HG03442 (cell line): Measurements from ENCODE around the gene CCDC6.
A peak's percentile ranks its signal among the peaks of the same experiment; 100 is the strongest.
"Not testable (repeated sequence)": the region's sequence is repeated elsewhere in the genome, so short reads cannot be mapped to it uniquely, and the experiment has no call there.

Source experiments
- ATAC-seq: cut with Tn5 transposase; IDR thresholded peaks from one replicate; pipeline ENCODE4 v1.9.1; 2021; ENCODE audit warnings: mild to moderate bottlenecking, moderate library complexity; ENCODE audit not compliant: unreplicated experiment

Gene CCDC6

DNA sequence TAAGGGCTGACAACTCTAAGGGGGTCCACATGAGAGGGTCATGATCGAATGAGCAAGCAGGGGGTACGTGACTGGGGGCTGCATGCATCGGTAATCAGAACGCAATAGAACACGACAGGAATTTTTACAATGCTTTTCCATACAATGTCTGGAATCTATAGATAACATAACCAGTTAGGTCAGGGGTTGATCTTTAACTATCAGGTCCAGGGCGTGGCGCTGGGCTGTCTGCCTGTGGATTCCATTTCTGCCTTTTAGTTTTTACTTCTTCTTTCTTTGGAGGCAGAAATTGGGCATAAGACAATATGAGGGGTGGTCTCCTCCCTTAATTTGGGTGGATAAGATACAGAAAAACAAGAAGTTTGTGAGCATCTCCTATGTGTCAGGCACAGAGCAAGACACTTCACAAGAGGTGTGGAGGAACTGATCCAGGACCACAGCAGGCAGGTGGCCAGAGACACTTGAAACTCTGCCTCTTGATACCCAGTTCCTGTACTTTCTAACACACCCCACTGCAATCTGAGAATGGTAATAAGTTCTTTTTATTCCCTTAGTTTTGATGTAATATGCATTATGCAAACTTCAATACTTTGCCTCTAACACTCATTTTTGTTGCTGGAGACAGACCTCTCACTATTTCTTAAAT, 135.1 kb downstream of the CCDC6 start:
- ATAC-seq: no peak

DNA sequence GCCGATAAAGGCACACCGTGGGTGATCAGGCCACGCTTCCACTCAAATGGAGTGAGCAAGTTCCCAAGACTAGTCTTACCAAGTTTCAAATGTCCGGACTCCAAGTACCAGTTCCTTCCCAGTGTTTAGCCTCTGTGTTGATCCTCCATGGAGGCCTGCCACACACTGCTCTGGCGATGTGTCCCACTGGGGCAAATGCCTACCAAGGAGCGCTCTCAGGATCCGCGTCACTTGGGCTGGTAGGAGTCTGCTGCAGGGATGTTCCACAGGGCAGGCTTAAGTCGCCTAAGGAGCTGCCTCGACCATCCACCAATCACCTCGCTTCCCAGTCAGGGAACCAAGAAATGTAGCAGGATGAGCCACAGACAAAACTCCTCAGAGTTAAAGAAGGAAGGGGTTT, 135.7 kb downstream of the CCDC6 start:
- no peak for ATAC-seq

DNA sequence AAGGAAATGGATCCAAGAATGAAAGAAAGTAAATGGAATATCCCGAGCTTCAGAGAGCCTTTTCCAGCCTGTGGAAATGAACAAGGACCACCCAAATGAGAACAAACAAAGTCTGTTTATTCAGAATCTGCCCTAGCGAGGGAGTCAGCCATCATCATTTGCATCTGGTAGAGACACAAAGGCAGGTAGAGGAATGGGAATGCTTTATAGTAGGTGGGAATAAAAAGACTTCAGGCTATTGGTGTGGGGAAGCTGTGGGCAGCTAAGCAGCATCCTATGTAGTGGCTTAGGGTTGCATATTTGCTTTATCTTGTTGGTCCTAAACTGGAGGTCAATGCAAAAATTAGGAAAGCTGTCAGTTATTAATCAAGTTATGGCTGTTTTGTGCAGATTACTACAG, 143.9 kb downstream of the CCDC6 start:
- ATAC-seq: no peak

DNA sequence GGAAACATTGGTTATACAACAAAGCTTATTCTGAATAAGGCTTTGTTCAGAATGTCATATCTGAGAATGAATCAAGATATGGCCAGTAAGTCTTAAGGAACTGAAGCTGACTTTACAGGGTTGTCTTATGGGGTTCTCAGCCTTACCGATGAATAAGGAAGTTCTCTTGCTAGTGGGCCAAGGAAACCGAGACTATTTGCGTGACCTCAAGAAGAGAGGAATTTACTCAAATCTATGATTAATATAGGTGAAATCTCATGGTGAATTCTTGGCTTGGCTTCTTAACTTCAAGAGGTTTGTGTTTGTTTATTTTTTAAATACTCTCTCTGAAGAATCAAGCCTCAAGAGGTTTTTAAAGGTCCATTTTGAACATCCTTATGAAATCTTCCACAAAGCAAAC, 148.4 kb downstream of the CCDC6 start:
- ATAC-seq: no peak

DNA sequence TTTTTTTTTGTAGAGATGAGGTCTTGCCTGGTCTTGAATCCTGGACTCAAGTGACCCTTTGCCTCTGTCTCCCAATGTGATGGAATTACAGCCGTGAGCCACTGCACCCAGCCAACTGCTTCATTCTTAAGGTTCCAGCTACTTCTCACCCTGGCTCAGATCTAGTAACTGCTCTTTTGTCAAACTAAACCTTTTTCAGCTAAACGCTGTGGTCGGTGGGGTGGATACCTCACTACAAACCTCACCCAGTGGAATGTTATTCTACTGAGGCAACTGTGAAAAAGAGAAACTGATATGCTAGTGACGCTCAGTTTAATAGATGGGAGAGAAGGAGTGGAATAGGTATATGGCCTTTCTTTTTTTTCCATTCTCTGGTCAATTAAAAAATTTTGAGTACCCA, 151.4 kb downstream of the CCDC6 start:
- no peak for ATAC-seq

DNA sequence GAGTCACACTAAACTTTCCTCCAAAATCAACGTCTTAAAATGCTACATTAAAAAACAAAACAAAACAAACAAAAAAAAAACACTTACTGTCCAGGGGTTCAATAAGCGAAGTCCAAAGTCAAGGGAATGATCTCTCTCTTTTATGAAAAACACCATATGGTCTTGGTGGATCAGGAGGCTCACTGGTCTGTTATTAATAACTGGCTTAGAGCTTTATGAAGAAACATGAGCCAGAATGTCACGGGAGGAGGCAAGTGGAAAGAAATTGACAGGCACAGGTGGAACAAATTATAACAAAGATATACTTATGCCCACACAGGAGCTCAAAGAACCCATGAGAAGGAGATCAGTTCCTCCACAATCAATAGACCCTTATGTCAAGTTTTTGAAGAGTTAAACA, 153.1 kb downstream of the CCDC6 start, which contains the start of gene MRLN:
MRLN (minus strand) TSS at position 189 of the 400 bp plus-strand sequence.
- ATAC-seq: no peak

DNA sequence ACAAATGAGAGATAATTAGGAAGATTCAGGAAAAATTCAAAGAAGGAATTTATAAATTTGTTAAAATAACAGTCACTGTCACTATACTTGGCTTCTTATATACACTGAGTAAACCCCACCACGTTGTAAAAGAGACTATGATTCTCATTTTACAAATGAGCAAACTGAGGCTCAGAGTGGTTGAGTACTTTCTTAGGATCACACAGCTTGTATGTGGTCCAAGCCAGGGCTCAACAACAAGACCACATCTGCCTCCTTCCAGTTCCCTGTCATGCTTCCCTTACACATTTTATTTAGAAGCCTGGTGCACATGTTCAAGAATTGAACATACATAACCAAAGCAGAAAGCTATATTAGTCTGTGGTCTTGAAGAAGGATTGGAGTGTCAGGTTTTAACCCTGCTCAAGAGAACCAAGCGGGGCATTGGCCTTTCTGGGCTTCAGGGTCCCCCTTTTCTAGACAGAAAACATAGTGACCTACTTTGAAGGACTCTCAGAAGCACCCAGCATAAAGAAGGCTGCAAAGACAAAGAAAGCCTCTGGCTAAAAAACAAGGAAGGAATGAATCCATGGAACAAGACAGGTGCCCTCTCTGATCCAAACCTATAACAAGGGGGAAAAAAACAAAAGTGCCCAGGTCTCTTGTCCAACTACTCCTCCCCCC, 153.9 kb downstream of the CCDC6 start:
- ATAC-seq: no peak

DNA sequence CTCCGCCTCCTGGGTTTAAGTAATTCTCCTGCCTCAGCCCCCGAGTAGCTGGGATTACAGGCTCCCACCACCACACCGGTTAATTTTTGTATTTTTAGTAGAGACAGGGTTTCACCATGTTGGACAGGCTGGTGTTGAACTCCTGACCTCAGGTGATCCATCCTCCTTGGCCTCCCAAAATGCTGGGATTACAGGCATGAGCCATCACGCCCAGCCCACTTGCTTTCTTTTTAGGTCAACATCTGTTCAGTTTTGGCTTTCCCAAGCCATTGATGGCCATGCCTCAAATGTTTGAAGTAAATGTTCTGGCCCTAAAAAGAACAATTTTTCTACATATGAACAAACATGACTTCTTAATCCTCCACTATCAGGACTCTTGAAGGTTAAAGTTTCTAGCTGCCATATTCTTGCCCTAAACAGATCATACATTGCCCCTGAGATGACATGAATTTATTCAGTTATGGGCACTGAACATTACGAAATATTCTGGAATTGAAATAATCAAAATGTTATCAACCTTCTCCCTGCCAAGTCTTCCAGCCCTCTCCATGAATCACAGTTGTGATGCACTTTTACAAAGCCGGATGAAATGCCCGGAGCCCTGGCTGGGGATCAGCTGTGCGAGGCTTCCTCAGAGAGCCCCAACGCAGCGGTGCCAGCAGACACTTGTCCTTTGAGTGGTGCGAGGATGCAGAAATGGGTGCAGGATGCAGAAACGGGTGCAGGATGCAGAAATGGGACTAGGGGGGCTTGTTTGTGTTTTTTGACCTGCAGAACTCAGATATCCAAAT, 156.0 kb downstream of the CCDC6 start:
- no peak for ATAC-seq

DNA sequence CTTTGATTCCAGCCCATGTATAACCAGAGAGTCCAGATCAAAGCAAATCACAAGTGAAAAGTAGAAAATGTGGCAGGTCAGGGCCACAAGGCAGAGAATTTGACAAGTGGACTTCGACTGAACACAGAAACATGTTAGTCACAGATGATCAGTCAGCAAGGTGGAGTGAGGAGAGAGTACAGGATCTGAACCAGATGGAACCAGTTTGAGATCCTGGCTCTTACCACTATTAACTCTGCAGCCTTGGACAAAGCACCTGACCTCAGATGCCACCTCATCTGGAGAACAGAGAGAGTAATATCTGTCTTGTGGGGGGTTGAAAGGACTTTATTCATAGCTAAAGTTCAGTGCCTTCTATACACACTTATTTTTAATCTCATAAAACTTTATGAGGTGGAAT, 157.5 kb downstream of the CCDC6 start:
- peak; percentile 84 for ATAC-seq

DNA sequence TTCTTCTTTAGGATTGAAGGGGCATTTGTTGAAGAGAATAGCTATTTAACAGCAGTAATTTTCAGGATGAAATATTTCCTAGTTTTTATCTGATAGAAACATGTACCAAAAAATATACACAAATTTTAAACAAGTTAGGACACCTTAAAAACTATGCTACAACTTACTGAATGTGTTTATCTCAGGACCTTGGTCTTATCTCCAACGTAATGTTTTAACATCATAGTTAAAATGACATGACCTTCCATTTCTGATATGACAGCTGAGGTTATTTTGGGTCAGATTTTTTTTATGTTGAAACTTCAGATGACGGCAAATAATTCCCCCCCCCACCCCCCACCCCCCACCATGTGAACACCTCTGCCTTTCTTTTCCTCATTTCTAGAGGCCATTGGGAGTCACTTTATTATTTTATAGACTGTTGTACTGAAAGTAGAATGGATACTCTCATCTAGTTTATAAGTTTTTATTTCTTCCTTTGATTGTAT, 161.1 kb downstream of the CCDC6 start:
- no peak for ATAC-seq

DNA sequence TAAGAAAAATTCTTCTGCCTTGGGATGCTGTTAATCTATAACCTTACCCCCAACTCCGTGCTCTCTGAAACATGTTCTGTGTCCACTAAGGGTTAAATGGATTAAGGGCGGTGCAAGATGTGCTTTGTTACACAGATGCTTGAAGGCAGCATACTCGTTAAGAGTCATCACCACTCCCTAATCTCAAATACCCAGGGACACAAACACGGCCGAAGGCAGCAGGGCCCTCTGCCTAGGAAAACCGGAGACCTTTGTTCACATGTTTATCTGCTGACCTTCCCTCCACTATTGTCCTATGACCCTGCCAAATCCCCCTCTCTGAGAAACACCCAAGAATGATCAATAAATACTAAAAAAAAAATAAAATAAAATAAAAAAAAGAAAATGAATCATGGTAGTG, 161.6 kb downstream of the CCDC6 start:
- not testable (repeated sequence) for ATAC-seq

DNA sequence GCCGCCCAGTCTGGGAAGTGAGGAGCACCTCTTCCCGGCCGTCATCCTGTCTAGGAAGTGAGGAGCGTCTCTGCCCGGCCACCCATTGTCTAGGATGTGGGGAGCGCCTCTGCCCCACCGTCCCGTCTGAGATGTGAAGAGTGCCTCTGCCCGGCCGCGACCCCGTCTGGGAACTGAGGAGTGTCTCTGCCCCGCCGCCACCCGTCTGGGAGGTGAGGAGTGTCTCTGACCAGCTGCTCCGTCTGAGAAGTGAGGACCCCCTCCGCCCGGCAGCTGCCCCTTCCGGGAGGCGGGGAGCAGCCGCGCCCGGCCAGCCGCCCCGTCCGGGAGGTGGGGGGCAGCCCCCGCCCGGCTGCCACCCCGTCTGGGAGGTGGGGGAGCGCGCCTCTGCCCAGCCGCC, 162.2 kb downstream of the CCDC6 start:
- ATAC-seq: not testable (repeated sequence)

DNA sequence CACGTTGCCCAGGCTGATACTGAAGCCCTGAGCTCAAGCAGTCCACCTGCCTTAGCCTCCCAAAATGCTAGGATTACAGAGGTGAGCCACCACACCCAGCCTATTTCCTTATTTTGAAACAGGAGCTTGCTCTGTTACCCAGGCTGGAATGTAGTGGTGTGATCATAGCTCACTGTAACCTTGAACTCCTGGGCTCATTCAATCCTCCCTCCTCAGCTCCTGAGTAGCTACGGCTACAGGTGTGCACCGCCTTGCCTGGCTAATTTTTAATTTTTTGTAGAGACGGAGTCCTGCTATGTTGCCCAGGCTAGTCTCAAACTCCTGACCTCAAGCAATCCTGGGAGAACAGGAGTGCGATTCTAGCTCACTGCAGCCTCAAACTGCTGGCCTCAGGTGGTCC, 164.8 kb downstream of the CCDC6 start:
- ATAC-seq: no peak

DNA sequence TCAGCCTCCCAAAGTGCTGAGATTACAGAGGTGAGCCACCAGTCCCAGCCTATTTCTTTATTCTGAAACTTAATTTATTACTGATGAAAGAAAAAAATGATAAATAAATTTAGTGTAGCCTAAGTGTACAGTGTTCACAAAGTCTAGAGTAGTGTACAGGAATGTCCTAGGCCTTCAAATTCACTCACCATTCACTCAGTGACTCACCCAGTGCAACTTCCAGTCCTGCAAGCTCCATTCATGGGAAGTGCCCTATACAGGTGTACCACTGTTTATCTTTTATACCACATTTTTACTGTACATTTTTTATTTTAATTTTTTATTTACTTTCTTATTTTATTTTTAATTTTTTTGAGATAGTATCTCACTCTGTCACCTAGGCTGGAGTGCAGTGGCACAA, 165.3 kb downstream of the CCDC6 start:
- ATAC-seq: no peak
